Effector CD8-positive, alpha-beta T cell (primary cell): ENCODE data around the gene PTH1R.

ENCODE experiments used
- DNase-seq: peaks from one replicate; lab custom pipeline; 2025; lab: John Stamatoyannopoulos, UW

PTH1R gene

GRCh38 chr3:46883054-46883829 lies 5.7 kb downstream of the PTH1R start:
- no peak for DNase-seq

GRCh38 chr3:46883830-46884185 lies 6.3 kb downstream of the PTH1R start:
- DNase-seq, result no peak

- no peak for DNase-seq
These were observed 6.9 kb downstream of the PTH1R start for GRCh38 chr3:46884427-46884826.

GRCh38 chr3:46884929-46885328 lies 7.4 kb downstream of the PTH1R start:
- DNase-seq, result no peak

- DNase-seq, result no peak
These were observed 8.1 kb downstream of the PTH1R start for GRCh38 chr3:46885612-46886011.

GRCh38 chr3:46887980-46888494 lies 10.5 kb downstream of the PTH1R start:
- no peak for DNase-seq

- no peak for DNase-seq
These were observed 11.2 kb downstream of the PTH1R start for GRCh38 chr3:46888705-46889104.

GRCh38 chr3:46889381-46890110 lies 12.0 kb downstream of the PTH1R start:
- no peak for DNase-seq

- DNase-seq, result no peak
These were observed 12.6 kb downstream of the PTH1R start for GRCh38 chr3:46890132-46890531.

GRCh38 chr3:46891132-46891531 lies 13.6 kb downstream of the PTH1R start:
- no peak for DNase-seq

- DNase-seq, result no peak
These were observed 15.0 kb downstream of the PTH1R start for GRCh38 chr3:46892285-46893145.

- no peak for DNase-seq
These were observed 15.7 kb downstream of the PTH1R start for GRCh38 chr3:46893146-46893748.

GRCh38 chr3:46893763-46894162 lies 16.2 kb downstream of the PTH1R start:
- no peak for DNase-seq

GRCh38 chr3:46894256-46894655 lies 16.7 kb downstream of the PTH1R start:
- no peak for DNase-seq

- DNase-seq, result peak; percentile 66
These were observed 17.7 kb downstream of the PTH1R start for GRCh38 chr3:46895204-46895660.

GRCh38 chr3:46895761-46896160 lies 18.2 kb downstream of the PTH1R start:
- no peak for DNase-seq

GRCh38 chr3:46896386-46896785 lies 18.9 kb downstream of the PTH1R start:
- no peak for DNase-seq

- DNase-seq, result no peak
These were observed 19.5 kb downstream of the PTH1R start for GRCh38 chr3:46897031-46897430.

- DNase-seq, result no peak
These were observed 20.4 kb downstream of the PTH1R start for GRCh38 chr3:46897829-46898320.

GRCh38 chr3:46898321-46899150 lies 21.0 kb downstream of the PTH1R start:
- DNase-seq, result no peak
